Gastroesophageal sphincter (tissue), 4 donors: Measurements from ENCODE around the gene CTTNBP2. TPM values are rescaled to one million over a fixed set of nuclear protein-coding genes. Genes with fewer than 3 reads are reported as not detected.

ENCODE experiments used
- ATAC-seq: fragments of 150-250 bp; one replicate; pipeline ENCODE4 v1.9.1; 2016; ENCODE audit warnings: mild to moderate bottlenecking, moderate library complexity
- H3K27ac ChIP-seq, 4 donors: fragments of 200-600 bp; sonication (generic) in 3 of 4; 1 replicate in 3 of 4; 2 replicates in 1 of 4; pipeline ENCODE4 v1.5.1; 2016 to 2019
- H3K27me3 ChIP-seq: fragments of 200-600 bp; sonication (generic); one replicate; pipeline ENCODE4 v1.5.1; 2019
- H3K36me3 ChIP-seq, 2 donors: fragments of 200-600 bp; sonication (generic); one replicate each; pipeline ENCODE4 v1.5.1; 2019; ENCODE audit warnings: control low read depth in 1 of 2
- H3K4me1 ChIP-seq, 3 donors: fragments of 200-600 bp; sonication (generic); 1 replicate in 2 of 3; 2 replicates in 1 of 3; pipeline ENCODE4 v1.5.1; 2016 to 2019; ENCODE audit warnings: control low read depth in 2 of 3
- H3K4me3 ChIP-seq, 2 donors: fragments of 200-600 bp; sonication (generic); one replicate each; pipeline ENCODE4 v1.5.1; 2019; ENCODE audit warnings: mild to moderate bottlenecking in 1 of 2, moderate library complexity in 1 of 2
- H3K9me3 ChIP-seq, 3 donors: fragments of 200-600 bp; sonication (generic); one replicate each; pipeline ENCODE4 v1.5.1; 2017 to 2019; ENCODE audit warnings: control low read depth in 2 of 3
- EP300 ChIP-seq: sonication (generic); formaldehyde crosslinking; IDR thresholded peaks from one replicate; pipeline ENCODE4 v1.6.1; 2017; ENCODE audit warnings: antibody characterized with exemption, mild to moderate bottlenecking
- POLR2A ChIP-seq, 2 donors: fragments of 450-650 bp; IDR thresholded peaks; one replicate each; pipeline ENCODE4 v1.6.1; 2017; ENCODE audit warnings: antibody characterized with exemption in 2 of 2, mild to moderate bottlenecking in 2 of 2, moderate library complexity in 1 of 2
- POLR2AphosphoS5 ChIP-seq: sonication (generic); formaldehyde crosslinking; IDR thresholded peaks from one replicate; pipeline ENCODE4 v1.6.1; 2017; ENCODE audit warnings: antibody characterized with exemption
- WGBS, 2 donors: methylation state at CpG; one replicate each; pipeline ENCODE4 v1.1.5; 2018; ENCODE audit warnings: low coverage in 1 of 2; 5-methylcytosine and 5-hydroxymethylcytosine counted together
- total RNA-seq, 4 donors: library from RNA; depleted of rRNA; stranded (reverse); fragments of >200 nt; gene quantifications; one replicate each; pipeline ENCODE4 v1.1.0, GENCODE V29; 2016
- TF ChIP-seq, protein P1 (sequence below), 4 experiments: fragments of 200-600 bp in 2 of 4; fragments of 450-650 bp in 2 of 4; sonication (generic) in 1 of 4; IDR thresholded peaks; one replicate each; pipeline ENCODE4 v1.5.1; 2017 to 2019; ENCODE audit warnings: antibody characterized with exemption in 4 of 4, mild to moderate bottlenecking in 2 of 4, moderate library complexity in 2 of 4

The CTTNBP2 gene
- total RNA-seq, 4 donors from 2014 or later, result 6.1 to 17.4 (median 13.8) TPM

- Histone ChIP-seq H3K9me3 (no peaks in the 10 kb centered on the region), H3K36me3 (peaks cover 0 to 5% of the 10 kb centered on the region in 2 donors), H3K27me3 (no peaks in the 10 kb centered on the region), H3K4me3 (no peak overlapping the region), H3K4me1 (no peaks in the 10 kb centered on the region), H3K27ac (no peak overlapping the region)
- no peak for ATAC-seq
- TF ChIP-seq POLR2A (IDR thresholded peaks at IDR 0.05), result no peak
- no peak for TF ChIP-seq EP300
- TF ChIP-seq, protein P1, sequence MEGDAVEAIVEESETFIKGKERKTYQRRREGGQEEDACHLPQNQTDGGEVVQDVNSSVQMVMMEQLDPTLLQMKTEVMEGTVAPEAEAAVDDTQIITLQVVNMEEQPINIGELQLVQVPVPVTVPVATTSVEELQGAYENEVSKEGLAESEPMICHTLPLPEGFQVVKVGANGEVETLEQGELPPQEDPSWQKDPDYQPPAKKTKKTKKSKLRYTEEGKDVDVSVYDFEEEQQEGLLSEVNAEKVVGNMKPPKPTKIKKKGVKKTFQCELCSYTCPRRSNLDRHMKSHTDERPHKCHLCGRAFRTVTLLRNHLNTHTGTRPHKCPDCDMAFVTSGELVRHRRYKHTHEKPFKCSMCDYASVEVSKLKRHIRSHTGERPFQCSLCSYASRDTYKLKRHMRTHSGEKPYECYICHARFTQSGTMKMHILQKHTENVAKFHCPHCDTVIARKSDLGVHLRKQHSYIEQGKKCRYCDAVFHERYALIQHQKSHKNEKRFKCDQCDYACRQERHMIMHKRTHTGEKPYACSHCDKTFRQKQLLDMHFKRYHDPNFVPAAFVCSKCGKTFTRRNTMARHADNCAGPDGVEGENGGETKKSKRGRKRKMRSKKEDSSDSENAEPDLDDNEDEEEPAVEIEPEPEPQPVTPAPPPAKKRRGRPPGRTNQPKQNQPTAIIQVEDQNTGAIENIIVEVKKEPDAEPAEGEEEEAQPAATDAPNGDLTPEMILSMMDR (IDR thresholded peaks at IDR 0.05), result no peak
- TF ChIP-seq POLR2AphosphoS5, result no peak
These were observed 166.2 kb downstream of the CTTNBP2 start for GRCh38 chr7:117707080-117707479.

- Histone ChIP-seq H3K27me3 (no peaks in the 10 kb centered on the region), H3K36me3 (no peaks in the 10 kb centered on the region), H3K4me3 (no peak overlapping the region), H3K27ac (no peak overlapping the region), H3K9me3 (no peaks in the 10 kb centered on the region), H3K4me1 (no peaks in the 10 kb centered on the region)
- no peak for ATAC-seq
- WGBS, 2 donors, result 76 to 83% methylated on average over 2 of the region's 2 CpGs
- TF ChIP-seq EP300, result no peak
- TF ChIP-seq POLR2A (IDR thresholded peaks at IDR 0.05), result no peak
- no peak for TF ChIP-seq POLR2AphosphoS5
- TF ChIP-seq, protein P1 (IDR thresholded peaks at IDR 0.05), result no peak
These were observed 167.0 kb downstream of the CTTNBP2 start for GRCh38 chr7:117706210-117706609.

DNA sequence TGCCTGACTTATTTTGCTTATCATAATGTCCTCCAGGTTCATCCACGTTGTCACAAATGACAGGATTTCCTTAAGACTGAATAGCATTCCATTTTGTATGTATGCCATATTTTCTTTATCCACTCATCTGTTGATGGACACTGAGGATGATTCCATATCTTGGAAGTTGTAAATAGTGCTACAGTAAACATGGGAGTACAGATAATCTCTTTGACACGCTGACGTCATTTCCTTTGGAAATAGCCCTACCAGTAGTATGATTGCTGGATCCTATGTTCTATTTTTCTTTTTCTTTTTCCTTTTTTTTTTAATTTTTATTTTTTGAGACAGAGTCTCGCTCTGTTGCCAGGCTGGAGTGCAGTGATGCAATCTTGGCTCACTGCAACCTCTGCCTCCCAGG lies 167.6 kb downstream of the CTTNBP2 start:
- TF ChIP-seq EP300 (no peak), POLR2A (IDR thresholded peaks at IDR 0.05) (no peak), POLR2AphosphoS5 (no peak)
- TF ChIP-seq, protein P1 (IDR thresholded peaks at IDR 0.05), result no peak
- Histone ChIP-seq H3K36me3 (no peaks in the 10 kb centered on the region), H3K27me3 (no peaks in the 10 kb centered on the region), H3K4me1 (no peaks in the 10 kb centered on the region), H3K27ac (no peak overlapping the region), H3K4me3 (no peak overlapping the region), H3K9me3 (no peaks in the 10 kb centered on the region)
- WGBS, 2 donors, result 85% methylated on average over 3 to 4 of the region's 4 CpGs
- ATAC-seq, result no peak

- H3K27me3 ChIP-seq, result no peaks in the 10 kb centered on the region
- no peak overlapping the region for H3K4me3 ChIP-seq
- WGBS, 2 donors, result 67 to 100% methylated on average over 3 of the region's 3 CpGs
- H3K9me3 ChIP-seq, result no peaks in the 10 kb centered on the region
- ATAC-seq, result no peak
- TF ChIP-seq, protein P1 (IDR thresholded peaks at IDR 0.05), result no peak
- TF ChIP-seq POLR2AphosphoS5, result no peak
- TF ChIP-seq POLR2A (IDR thresholded peaks at IDR 0.05), result no peak
- no peak for TF ChIP-seq EP300
- no peaks in the 10 kb centered on the region for H3K4me1 ChIP-seq
- no peaks in the 10 kb centered on the region for H3K36me3 ChIP-seq
- H3K27ac ChIP-seq, result no peak overlapping the region
These were observed 169.2 kb downstream of the CTTNBP2 start for GRCh38 chr7:117704063-117704462.

DNA sequence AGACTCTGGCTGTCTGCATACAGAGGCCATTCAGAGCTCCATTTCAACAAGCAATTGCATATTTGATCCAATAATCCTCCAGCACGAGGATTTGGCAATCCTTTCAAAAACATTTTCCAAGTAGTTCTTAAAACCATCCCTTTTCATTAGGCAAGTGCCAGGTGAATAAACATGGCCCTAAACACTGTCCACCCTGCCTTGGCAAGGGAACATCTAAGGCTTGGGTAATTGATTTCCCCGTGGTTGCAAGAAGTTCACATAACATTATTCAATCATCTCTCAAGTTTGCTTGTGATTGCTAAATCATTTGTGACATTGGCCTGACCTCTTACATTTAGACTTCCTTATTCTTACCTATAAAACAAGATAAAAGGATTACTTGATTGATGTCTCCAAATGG lies 175.2 kb downstream of the CTTNBP2 start:
- H3K9me3 ChIP-seq, result no peaks in the 10 kb centered on the region
- no peak overlapping the region for H3K4me3 ChIP-seq
- WGBS, 2 donors, result 11 to 21% methylated on average over 2 of the region's 2 CpGs

More for the DNA sequence above, 175.2 kb downstream of the CTTNBP2 start:
- no peaks in the 10 kb centered on the region for H3K27me3 ChIP-seq
- H3K27ac ChIP-seq, result no peak overlapping the region
- H3K4me1 ChIP-seq, result no peaks in the 10 kb centered on the region
- ATAC-seq, result no peak
- no peaks in the 10 kb centered on the region for H3K36me3 ChIP-seq
- TF ChIP-seq POLR2AphosphoS5 (no peak), POLR2A (IDR thresholded peaks at IDR 0.05) (no peak), EP300 (no peak)
- TF ChIP-seq, protein P1 (IDR thresholded peaks at IDR 0.05), result no peak
